Measurements from ENCODE around the gene ADGRG1. TPM values are rescaled to one million over a fixed set of nuclear protein-coding genes. Genes with fewer than 3 reads are reported as not detected.
A peak's percentile ranks its signal among the peaks of the same experiment; 100 is the strongest.

The ADGRG1 gene
- total RNA-seq (2021) (1.7 to 2.6 TPM (median 2.0 TPM) in 3 replicates), Bru-seq, nascent RNA (percentile 12 among the genes with signal in this experiment)
- long read RNA-seq, experiment 1, partial matches to known transcripts = 1 of 7 reads
- long read RNA-seq, experiment 1, other reads (novel, unspliced or antisense) = 5 of 7 reads
- long read RNA-seq, experiment 2, partial matches to known transcripts = 0 of 1 reads
- long read RNA-seq, experiment 2, other reads (novel, unspliced or antisense) = 1 of 1 reads
- long read RNA-seq, experiment 3 = 0 reads

- peak within 1 kb of the TSS; percentile 49 for H3K4me3 Mint-ChIP-seq
- peaks cover 31% of the 10 kb centered on the region for H3K4me1 Mint-ChIP-seq
- ChIA-PET CTCF (interaction anchor here (0.7 to 3.0 kb wide), 13 partner anchors 10 to 211 kb away, joined by 3 to 27 read pairs (median 10); no protein-coding TSS in a partner anchor), POLR2A (no interaction called here)
- peak; percentile 64 for ATAC-seq
- no peaks in the 10 kb centered on the region for H3K9me3 Mint-ChIP-seq
- no peaks in the 10 kb centered on the region for H3K36me3 Mint-ChIP-seq
- no peaks in the 10 kb centered on the region; the same call in 1 of the 2 replicates for H3K27me3 Mint-ChIP-seq (ENCODE audit: low read depth)
- peak; percentile 54 for DNase-seq (ENCODE audit: low spot score)
- TF ChIP-seq ZNF263 (CRISPR knock-in tag; IDR thresholded peaks at IDR 0.05; ENCODE audit: low read depth) (peak; percentile 98), NFATC4 (CRISPR knock-in tag; IDR thresholded peaks at IDR 0.05) (no peak), ZBTB43 (CRISPR knock-in tag; IDR thresholded peaks at IDR 0.05) (peak; percentile 72; the same call in 1 of the 2 replicates), ZMAT4 (CRISPR knock-in tag; IDR thresholded peaks at IDR 0.05) (no peak), ZNF671 (CRISPR knock-in tag; IDR thresholded peaks at IDR 0.05) (no peak), ZNF121 (CRISPR knock-in tag; IDR thresholded peaks at IDR 0.05) (no peak), HMGXB4 (CRISPR knock-in tag; IDR thresholded peaks at IDR 0.05) (0 out of 2 replicates have a peak, but pooled peaks have one; percentile 28), ZNF281 (CRISPR knock-in tag; IDR thresholded peaks at IDR 0.05) (no peak), MXD4 (CRISPR knock-in tag; IDR thresholded peaks at IDR 0.05; ENCODE audit: borderline replicate concordance) (no peak), ZNF317 (CRISPR knock-in tag; IDR thresholded peaks at IDR 0.05; ENCODE audit: borderline replicate concordance, low read depth) (no peak), NFYB (CRISPR knock-in tag; conservative IDR thresholded peaks at IDR 0.05; ENCODE audit: low read depth) (no peak), KAT7 (CRISPR knock-in tag; IDR thresholded peaks at IDR 0.05; ENCODE audit: borderline replicate concordance) (no peak), IRF2 (CRISPR knock-in tag; IDR thresholded peaks at IDR 0.05; ENCODE audit: borderline replicate concordance, low read depth) (no peak)
- peak within 1 kb of the TSS; percentile 51; the same call in 1 of the 2 replicates for H3K27ac Mint-ChIP-seq
These were observed at the start of gene ADGRG1 for GRCh38 chr16:57628008-57628781. ADGRG1 (plus strand) TSS chr16:57628630; CDS start chr16:57650288, 21,658 bp downstream.

GRCh38 chr16:57579361-57579665 lies 49.1 kb upstream of the ADGRG1 start:
- CTCF ChIA-PET = no interaction called here
- H3K27ac Mint-ChIP-seq = no peak overlapping the region
- ATAC-seq (no peak), DNase-seq (ENCODE audit: low spot score) (no peak)
- H3K36me3 Mint-ChIP-seq = no peaks in the 10 kb centered on the region
- TF ChIP-seq ATF1 (CRISPR knock-in tag; IDR thresholded peaks at IDR 0.05) (no peak), NR2C2 (CRISPR knock-in tag; IDR thresholded peaks at IDR 0.05) (no peak), JUN (CRISPR knock-in tag; IDR thresholded peaks at IDR 0.05) (no peak), E2F5 (CRISPR knock-in tag; IDR thresholded peaks at IDR 0.05) (no peak), SMAD4 (CRISPR knock-in tag; IDR thresholded peaks at IDR 0.05) (no peak), ZNF532 (CRISPR knock-in tag; IDR thresholded peaks at IDR 0.05; ENCODE audit: borderline replicate concordance) (no peak), ZNF423 (CRISPR knock-in tag; IDR thresholded peaks at IDR 0.05) (no peak)
- H3K4me1 Mint-ChIP-seq = no peaks in the 10 kb centered on the region
- H3K4me3 Mint-ChIP-seq = no peak overlapping the region
- H3K27me3 Mint-ChIP-seq (ENCODE audit: low read depth) = peaks cover 30% of the 10 kb centered on the region
- POLR2A ChIA-PET = no interaction called here
- H3K9me3 Mint-ChIP-seq = no peaks in the 10 kb centered on the region
